SK-N-MC (cell line): ENCODE results near the gene MAML1.

Source experiments
- EZH2 ChIP-seq: fragments of 200-600 bp; sonication (generic); IDR thresholded peaks from one replicate; pipeline ENCODE4 v1.6.1; 2017; ENCODE audit warnings: antibody characterized with exemption
- FOXP2 ChIP-seq: optimal IDR thresholded peaks from 2 replicates; pipeline ENCODE3; 2011; ENCODE audit warnings: mild to moderate bottlenecking, moderate library complexity; ENCODE audit not compliant: insufficient read depth; ENCODE audit errors: extremely low read length, control extremely low read depth
- POLR2AphosphoS5 ChIP-seq: IDR thresholded peaks from 2 replicates; pipeline ENCODE4 v1.6.1; 2012; ENCODE audit warnings: mild to moderate bottlenecking, low read depth, low read length, borderline replicate concordance

GRCh38 chr5:179780362-179780761 is 47.7 kb downstream of the MAML1 start:
- no peak for TF ChIP-seq POLR2AphosphoS5
- TF ChIP-seq EZH2: no peak
- TF ChIP-seq FOXP2: no peak
